HG03442 (cell line): Measurements from ENCODE around the gene METTL16.
A peak's percentile ranks its signal among the peaks of the same experiment; 100 is the strongest.

ENCODE experiments used
- ATAC-seq: cut with Tn5 transposase; IDR thresholded peaks from one replicate; pipeline ENCODE4 v1.9.1; 2021; ENCODE audit warnings: mild to moderate bottlenecking, moderate library complexity; ENCODE audit not compliant: unreplicated experiment

The METTL16 gene

DNA sequence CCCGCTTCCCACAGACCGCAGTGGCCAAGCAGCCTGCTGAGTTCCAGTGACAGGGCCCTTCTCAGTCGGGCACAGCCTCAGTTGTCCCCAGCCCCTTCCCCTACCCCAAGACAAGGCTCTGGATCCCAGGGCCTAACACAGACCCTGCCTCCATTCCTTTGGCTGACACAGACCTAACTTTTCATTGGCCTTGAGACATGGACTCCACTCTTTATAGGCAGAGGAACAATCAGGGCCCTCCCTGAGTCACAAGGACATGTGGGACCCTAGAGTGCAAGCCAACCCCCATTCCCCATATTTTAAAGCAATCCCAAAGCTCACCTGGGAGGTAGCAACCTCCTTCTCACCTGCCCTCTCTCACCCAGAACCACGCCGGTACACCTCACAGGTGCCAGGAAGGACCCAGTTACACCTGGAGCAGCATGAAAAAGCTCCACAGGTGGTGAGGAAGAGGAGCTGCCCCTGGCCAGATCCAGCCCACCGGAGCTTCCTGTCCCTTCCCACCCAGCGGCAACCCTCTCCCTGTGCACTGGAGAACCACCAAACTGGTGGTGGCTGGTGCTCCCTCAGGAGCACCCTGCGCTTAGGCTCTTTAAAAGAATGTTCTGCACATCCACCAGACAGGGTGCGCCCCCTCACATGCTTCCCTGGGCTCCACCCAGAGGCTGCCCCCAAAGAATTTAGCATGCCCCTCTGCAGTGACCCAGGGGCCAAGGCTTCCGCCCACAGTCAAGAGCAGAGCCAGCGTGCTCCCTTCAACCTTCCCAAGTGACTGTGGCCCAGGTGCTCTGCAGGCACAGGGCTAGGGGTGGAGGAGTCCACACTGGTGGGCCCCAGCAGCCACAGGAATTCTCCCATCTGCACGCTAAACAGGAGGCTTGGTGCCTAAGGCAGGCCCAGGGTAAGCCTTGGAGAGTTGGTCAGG lies 114.2 kb downstream of the METTL16 start:
- ATAC-seq = no peak

DNA sequence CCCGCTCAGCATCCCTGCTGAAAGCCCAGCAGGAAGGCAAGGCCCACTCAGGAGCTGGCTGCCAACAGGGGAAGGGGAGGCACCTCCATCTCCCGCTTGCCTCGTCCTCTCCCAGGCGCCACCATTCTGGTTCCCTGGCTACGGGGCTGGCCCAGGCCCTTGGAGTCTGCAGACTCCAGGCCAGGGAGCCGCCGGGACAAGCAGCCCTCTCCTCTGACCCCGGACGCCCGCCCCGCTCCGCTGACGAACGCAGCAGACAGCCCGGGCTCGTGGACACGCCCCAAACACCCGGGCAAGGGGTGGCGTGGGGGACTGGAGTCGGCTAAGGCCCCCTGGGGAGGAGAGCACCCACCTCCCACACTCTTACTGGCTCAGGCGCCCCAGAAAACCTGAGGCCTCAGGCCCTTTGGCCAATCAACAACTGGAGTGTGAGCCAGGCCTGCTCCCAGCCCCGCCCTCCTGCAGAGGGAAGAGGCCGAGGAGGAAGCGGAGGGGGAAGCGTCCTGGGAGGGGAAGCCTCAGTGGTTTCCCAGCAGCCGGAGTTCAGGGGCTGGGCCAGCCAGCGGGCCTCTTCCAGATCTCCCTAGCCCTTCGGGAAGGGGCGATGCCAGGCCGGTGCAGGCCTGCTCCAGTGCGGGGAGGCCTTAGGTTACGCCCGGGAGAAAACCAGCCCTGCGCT lies 115.0 kb downstream of the METTL16 start:
- ATAC-seq = no peak

DNA sequence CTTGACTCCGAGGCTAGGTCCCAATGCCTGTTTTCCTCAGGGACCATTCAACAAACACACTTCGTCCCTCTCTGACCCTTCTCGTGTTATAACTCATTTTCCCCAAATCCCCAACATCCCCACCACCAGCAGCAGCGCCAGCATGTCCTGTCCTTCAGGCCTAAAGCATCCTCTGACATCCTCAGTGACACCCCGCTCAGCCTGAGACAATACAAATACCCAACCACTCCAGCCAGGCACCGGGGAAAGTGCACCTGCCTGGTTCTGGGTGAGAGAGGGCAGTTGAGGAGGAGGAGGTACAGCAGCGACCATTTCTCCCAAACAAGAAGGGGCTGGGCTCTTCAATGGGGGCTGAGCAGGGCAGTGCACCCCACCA lies 115.5 kb downstream of the METTL16 start:
- no peak for ATAC-seq

DNA sequence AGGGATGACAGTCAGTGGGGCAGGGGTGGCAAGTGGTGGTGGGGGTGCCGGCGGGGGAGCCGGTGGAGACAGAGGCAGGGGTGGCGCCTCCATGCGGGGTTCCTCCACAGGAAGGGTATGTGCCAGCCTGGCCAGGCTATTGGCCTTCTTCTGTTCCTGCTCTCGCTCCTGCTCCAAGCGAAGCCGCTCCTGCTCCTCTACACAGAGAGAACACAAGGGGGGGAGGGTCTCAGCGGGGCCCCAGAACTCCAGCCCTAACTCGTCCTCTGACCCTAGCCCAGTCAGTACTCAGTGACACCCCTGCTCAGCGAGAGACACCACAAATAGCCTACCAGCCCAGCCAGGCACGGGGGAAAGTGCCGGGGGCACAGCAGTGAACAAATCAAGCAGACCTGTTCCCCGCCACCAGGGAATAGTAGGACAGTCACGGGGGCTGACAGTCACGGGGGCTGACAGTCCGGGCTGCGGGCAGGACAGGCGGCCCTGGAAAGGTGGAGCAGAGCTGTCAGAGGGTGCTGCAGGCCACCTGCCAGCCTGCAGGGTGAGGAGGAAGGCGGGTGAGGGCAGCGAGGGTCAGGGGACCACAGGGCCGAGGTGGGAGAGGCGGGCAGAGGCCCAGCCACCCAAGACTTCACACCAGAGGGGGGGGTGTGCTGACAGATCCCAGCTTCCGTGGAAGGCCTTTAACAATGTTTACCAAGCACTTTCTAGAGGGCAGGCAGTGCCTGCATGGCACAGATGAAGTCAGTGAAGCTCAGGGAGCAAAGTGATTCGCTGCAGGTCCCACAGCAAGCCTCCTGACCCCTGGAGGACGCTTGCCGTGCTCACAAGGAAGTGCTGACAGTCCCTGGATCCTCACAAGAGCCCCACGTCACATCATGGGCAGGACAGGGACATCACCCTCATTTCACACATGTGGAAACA lies 116.2 kb downstream of the METTL16 start:
- ATAC-seq = no peak

DNA sequence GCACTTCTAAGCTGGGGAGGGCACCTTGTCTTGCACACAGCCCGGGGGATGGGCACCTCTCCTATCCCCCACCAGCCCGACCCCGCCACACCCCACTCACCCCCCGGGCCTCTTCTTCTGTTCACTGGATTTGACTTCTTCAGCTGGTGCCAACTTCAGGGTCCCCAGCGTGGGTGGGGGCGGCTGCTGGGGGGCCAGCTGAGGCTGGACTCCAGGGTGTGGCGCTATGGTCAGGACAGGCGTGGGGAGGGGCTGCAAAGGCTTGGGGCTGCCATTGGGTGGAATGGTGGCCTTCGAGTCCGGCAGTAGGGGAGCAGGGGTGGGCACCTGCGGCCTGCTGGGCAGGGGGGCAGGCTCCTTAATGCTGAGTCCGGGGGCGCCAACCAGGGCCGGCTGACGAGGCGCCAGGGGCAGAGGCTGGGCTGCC lies 116.9 kb downstream of the METTL16 start:
- no peak for ATAC-seq

DNA sequence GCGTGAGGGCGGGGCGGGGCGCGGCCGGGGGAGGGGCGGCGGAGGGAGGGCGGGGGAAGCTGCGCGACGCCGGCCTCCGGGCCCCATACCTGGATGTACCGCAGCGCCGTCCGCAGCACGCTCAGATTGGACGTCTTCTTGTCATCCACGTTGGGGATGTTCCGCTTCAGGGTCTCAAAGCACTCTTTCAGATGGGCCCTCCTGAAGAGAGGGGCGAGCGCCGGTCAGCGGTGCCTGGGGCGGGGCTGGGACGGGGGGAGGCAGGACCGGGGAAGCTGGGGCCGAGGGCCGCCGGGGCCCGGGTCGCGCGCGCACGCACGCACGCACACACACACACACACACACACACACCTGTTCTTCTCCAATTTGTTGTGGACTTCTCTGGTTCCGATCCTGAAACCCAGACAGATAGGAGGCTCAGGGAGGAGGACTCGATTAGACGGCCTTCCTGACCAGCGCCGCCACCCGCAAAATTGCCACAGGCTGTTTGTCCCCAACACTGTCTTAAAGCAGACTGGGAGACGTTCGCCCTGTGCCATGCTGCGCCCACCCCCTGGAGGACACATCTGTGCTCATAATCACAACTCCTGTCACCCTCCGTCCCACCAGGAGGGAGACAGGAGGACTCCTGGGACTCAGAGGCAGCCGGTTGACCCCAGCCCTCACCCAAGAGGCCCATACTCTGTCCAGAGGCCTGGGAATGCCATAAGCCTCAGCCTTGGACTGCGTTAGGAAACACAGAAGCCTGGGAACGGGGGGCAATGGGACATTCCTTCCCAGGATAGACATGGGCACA lies 117.5 kb downstream of the METTL16 start:
- no peak for ATAC-seq

DNA sequence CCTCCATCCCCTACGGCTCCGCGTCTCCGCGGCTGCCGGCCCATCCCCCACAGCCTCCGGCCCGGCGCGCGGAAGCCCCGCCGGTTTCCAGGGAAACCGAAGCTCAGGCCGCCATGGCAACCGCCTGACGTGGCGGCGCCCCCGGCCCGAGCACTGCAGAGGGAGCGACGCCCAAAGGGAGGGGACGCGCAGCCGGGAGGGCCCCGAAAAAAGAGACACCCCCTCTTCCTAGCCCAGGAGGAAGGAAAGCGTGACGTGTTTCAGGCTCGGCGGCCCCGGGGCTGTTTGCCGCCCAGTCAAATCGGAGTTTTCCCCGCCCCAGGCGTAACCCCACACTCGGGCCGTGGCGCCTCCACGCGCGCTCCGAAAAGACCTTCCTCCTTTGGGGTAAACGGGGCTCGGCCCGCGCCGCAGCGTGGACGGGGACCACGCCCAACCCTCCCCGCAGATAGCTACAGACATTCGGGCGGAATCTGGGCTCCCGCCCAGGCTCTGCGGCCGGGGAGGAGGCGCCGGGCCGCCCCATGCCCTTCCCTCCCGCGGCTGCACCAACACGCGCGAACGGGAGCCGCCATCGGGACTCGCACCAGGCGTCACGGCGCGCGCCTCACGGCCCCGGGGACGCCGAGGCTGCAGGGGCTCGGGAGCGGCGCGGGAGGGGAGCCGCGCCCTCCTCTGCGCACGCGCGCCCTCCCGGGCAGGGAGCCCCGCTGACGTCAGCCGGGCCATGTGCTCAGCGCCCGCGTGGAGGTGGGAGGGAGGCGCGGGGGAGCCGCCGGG lies 118.3 kb downstream of the METTL16 start:
- ATAC-seq = peak; percentile 31

DNA sequence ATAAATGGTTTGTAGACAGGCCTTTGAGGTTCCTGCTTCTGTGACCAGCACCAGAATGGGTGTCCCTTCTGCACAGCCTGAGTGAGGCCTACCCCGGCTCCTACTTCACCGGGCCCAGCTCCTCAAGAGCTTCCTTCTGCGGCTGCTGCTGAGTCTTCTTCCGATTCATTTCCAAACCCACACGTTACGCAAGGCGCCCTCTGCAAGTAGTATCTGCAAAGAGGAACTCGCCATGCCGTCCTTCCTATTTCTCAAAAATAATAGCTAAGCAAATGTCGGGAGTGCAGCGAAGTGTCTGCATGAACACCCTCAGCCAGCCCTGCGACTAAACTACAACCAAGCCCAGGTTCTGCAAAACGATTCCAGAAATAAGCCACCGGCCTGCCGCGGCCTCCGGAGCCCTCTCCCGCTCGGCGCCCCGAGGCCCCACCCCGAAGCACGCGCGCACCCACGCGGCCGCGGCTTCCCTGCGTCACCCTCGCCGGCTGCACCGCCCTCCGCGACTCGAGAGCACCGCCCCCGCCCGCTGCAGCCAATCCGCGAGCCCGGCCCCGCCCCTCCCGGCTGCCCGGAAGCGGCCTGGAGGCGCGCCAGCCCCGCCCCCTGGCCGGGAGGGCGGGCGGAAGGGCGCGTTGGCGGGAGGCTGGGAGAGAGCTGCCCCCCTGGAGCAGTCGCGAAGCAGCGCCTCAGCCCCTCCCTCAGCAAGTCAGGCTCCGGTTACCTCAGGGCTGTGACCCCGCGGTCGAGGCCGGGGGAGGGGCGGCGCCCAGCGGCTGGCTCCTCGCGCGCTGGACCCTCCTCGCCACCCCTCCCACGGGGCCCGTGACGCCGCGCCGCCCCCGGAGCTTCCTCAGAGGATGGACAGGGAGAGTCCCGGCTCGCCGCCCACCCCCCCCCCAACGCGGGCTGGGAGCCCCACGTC lies 119.2 kb downstream of the METTL16 start:
- peak; percentile 40 for ATAC-seq

DNA sequence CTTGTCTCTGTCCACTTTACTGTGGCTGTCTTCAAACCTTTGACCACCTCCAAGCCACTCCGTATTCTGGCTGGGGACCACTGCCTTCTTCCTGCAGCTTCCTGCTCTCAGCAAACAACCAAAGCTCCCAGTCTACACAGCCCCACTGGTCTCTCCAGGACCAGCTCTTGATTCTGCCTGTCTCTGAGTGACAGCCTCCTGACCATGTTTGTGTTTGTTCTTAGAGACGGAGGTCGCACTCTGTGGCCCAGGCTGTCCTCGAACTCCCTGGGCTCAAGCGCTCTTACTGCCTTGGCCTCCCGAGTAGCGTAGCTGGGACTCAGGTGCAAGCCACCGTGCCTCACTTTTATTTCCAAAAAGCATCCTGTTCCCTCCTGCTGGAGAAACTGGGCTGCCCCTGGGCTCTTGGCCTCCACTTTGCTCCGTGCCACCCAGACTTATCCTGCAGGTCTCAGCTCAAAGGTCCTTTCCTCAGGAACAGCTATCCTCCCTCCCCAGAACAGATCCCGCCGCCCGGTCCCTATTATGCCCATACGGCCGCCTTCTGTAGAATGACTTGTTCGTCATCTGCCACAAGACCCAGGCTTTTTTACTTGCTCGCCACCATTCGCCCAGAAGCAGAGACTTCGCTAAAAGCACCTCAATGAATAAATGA lies 120.0 kb downstream of the METTL16 start:
- no peak for ATAC-seq

DNA sequence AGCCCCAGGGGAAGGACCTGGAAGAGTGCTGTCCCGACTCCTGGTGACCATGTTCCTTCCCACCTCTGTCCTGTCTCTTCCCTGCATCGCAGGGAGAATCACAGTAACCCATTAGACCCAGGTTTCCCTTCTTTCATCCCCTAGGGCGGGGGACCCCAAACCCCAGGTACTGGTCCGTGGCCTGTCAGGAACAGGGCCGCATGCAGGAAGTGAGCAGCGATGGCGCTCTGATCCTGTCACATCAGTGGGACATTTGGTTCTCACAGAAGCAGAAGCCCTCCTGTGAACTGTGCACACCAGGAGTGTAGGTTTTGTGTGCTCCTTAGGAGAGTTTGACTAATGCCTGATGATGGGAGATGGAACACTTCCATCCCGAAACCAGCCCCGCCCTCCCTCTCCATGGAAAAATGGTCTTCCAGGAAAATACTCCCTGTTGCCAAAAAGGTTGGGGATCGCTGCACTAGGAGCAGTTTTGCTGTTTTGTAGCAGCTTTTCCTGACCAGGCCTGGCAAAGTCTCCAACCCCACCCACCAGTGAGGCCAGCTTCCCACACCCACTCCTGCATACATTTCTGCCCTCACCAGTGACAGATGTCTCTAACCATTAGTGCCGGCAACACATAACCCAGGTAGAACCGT lies 121.4 kb downstream of the METTL16 start:
- ATAC-seq = no peak

DNA sequence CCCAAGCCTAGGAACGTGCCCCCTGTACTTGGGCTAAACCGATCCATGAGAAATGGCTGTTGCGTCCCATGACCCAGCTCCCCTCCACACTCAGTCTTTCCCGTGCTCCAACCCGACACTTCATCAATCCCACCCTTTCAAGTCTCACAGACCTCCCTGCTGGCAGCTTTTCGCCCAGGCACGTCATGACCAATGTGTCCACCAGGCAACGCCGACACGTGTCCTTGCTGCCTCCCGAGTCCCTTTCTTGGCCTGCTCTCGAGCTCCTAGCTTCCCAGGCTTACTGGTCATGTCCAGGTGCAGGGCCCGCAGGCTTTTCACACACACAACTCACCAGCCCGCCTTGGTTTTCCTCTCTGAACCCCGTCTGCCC lies 123.0 kb downstream of the METTL16 start:
- no peak for ATAC-seq

DNA sequence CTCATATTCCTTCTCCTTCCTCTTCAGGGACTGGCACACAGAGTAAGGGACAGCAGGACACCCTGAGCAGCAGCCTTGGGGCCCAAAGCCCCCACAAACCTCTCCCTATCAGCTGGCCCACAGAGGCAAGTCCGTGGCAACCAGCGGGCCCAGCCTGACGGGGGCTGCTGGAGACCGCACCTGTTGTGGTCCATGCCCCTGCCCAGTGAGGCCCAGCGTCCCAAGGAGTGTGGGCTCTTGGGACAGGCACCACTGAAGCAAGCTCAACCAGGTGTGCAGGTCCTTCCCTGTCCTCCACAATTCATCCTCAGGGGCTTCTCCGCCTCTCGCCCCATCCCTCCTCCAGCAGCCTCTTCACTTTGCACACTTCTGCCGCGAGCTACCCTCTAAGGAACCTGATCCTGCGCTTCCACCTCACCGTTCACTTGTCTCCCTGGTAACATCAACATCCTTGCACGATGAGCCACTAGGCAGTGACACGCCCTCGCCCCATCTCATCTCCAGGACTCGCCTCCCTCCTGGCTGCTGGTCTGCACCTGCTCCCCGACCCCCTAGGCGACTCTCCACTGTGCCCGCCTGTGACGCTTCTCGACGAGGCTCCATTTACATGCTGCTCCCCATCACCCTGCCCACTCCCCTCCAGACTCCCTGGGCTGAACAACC lies 123.5 kb downstream of the METTL16 start:
- ATAC-seq = no peak

DNA sequence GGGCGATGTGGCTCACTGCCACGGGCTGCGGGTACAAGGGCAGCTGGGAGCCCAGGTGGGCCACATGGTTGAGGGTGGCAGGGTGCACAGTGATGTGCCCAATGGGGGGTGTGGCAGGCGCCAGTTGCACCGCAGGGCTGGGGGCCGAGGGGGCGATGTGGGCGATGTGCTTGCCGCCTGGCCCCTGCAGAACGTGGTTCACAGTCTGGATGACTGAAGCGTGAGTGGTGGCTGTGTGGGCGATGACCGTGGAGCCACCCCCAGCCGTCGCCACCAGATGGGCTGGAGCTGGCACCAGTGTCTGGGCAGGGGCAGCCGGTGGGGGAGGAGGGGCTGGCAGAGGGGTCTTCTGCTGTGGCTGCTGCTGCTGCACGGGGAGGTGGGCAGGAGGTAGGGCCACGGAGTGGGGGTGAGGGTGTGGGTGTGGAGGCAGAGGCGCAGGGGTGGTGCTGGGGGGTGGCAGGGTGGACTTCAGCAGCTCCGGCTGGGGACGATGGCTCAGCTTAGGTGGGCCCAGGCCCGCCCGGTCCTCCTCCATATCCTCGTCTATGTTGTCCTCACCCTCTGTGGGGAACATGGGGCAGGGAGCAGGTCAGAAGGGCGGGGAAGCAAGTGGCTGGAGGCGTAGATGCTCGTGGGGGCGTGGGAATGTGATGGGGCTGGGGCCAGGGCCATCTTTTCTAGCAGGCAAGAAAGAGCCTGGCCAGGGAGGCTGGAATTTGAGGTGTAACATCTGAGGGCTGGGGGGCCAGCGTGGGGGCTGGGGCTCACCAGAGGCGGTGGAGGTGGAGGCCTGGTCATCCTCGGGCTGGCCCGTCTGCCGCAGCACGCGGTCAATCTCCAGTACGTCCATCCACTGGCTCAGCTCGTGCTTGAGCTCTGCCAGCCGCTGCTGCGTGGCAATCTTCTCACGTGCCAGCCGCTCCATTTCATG lies 124.3 kb downstream of the METTL16 start:
- ATAC-seq = no peak

DNA sequence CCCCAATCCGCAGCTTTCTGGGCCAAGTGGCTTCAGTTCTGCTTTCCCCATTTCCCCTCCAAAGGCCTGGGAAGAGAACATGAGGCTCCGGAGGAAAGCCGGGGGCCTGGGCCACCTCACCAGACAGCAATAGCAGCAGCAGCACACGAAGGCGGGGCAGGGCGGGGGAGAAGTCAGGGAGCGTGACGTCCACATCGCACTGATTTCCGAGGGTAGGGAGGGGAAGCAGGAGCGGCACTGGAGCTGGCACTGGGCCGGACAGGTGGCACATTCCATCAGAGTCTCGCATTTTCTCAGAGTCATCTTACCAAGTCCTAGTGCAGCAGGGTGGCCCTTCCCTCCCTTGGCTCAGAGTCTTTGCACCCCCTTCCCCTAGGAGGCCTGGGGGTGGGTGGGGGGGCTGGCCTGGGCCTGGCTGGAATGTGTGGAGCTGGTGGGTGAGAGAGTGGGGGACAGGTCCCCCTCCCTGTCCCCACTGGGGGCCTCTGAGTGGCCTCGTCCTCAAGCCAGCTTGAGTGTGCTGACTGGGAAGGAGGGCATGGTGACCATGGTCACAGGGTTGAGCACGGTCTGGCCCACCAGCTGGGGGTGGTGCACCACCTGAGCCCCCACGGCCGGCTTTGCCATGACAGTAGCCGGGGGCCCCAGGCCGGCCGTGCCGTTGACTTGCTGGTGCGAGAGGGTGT lies 125.1 kb downstream of the METTL16 start:
- ATAC-seq = no peak
